ENCODE measurements around the gene NDUFB10.

The NDUFB10 gene

GRCh38 chr16:1916640-1916990, 42.7 kb upstream of the NDUFB10 start:
- Histone ChIP-seq H2AK5ac (ENCODE audit: low read length) (no peak overlapping the region), H3K79me1 (ENCODE audit: low read length) (no peaks in the 10 kb centered on the region), H3K14ac (ENCODE audit: low read length) (no peak overlapping the region), H4K12ac (ENCODE audit: low read depth, low read length) (no peak overlapping the region), H3K9ac (ENCODE audit: low read length) (no peak overlapping the region), H3K4me2 (ENCODE audit: low read length) (no peak overlapping the region), H3K27me3 (ENCODE audit: insufficient read depth, low read length) (peaks cover 56% of the 10 kb centered on the region), H2BK5ac (ENCODE audit: low read depth, low read length, poor library complexity) (no peak overlapping the region), H2BK120ac (ENCODE audit: insufficient read depth, low read length, poor library complexity) (no peak overlapping the region), H3K18ac (ENCODE audit: low read length) (no peak overlapping the region), H3K27ac (ENCODE audit: low read depth, low read length) (no peak overlapping the region), H2BK12ac (ENCODE audit: low read length) (no peak overlapping the region), H3K4me3 (ENCODE audit: low read depth, low read length) (no peak overlapping the region), H2AFZ (ENCODE audit: insufficient read depth, low read length, poor library complexity) (no peak overlapping the region), H3K9me3 (ENCODE audit: insufficient read depth, low read depth, low read length) (peaks cover 5% of the 10 kb centered on the region), H3K79me2 (ENCODE audit: control insufficient read depth, insufficient read depth, low read length, poor library complexity) (no peaks in the 10 kb centered on the region), H4K91ac (ENCODE audit: low read depth, low read length) (no peak overlapping the region), H4K8ac (ENCODE audit: low read depth, low read length) (no peak overlapping the region), H3K23ac (ENCODE audit: low read length) (no peak overlapping the region), H3K4me1 (ENCODE audit: control insufficient read depth in 1 of 2, insufficient read depth in 2 of 2, low read length in 2 of 2) (peaks cover 0 to 4% of the 10 kb centered on the region in 2 experiments), H3K36me3 (ENCODE audit: control insufficient read depth in 1 of 2, insufficient read depth in 2 of 2, low read length in 2 of 2) (no peaks in the 10 kb centered on the region), H3K4ac (ENCODE audit: low read depth, low read length) (no peak overlapping the region)
- WGBS (ENCODE audit: extremely low coverage, insufficient coverage, insufficient read length), result no CpG with 5 or more reads among the region's 5 CpGs
- DNase-seq, result no peak

DNA sequence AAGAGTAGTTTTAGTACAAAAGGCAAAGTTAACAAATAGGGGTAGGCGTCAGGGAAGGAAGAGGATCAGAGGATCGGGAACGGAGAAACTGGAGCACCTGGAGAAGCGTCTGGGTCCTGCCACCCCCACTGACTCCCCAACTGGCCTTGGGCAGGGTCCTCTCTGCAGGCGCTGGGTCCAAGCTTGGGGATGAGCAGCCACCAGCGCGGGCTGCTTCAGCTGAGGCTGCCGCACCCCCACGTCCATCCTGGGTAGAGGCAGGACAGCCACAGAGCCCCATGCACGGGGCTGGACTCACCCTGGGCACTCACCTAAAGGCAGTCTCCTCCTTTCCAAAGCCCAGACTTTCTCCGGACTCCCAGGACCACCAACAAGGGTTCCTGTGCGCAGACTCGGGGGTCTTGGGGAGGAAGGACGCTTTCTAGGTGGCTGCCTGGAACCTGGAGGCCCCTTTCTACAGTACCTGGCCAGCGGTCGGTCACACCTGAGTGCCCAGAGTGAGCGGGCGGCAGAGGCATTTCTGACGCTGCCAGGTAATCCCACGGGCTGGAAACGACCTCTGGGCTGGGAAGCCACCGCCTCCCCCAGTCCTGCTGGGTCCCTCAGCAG, 42.2 kb upstream of the NDUFB10 start:
- H3K23ac ChIP-seq (ENCODE audit: low read length), result no peak overlapping the region
- DNase-seq, result no peak
- no peak overlapping the region for H4K12ac ChIP-seq (ENCODE audit: low read depth, low read length)
- no peak overlapping the region for H3K4me2 ChIP-seq (ENCODE audit: low read length)
- no peak overlapping the region for H3K9ac ChIP-seq (ENCODE audit: low read length)
- no peak overlapping the region for H3K27ac ChIP-seq (ENCODE audit: low read depth, low read length)
- H3K4ac ChIP-seq (ENCODE audit: low read depth, low read length), result no peak overlapping the region
- no peak overlapping the region for H3K18ac ChIP-seq (ENCODE audit: low read length)
- peaks cover 0 to 4% of the 10 kb centered on the region in 2 experiments for H3K4me1 ChIP-seq (ENCODE audit: control insufficient read depth in 1 of 2, insufficient read depth in 2 of 2, low read length in 2 of 2)
- H2BK12ac ChIP-seq (ENCODE audit: low read length), result no peak overlapping the region
- no peak overlapping the region for H4K91ac ChIP-seq (ENCODE audit: low read depth, low read length)
- H3K4me3 ChIP-seq (ENCODE audit: low read depth, low read length), result no peak overlapping the region
- peaks cover 56% of the 10 kb centered on the region for H3K27me3 ChIP-seq (ENCODE audit: insufficient read depth, low read length)
- WGBS (ENCODE audit: extremely low coverage, insufficient coverage, insufficient read length), result no CpG with 5 or more reads among the region's 22 CpGs
- no peaks in the 10 kb centered on the region for H3K36me3 ChIP-seq (ENCODE audit: control insufficient read depth in 1 of 2, insufficient read depth in 2 of 2, low read length in 2 of 2)
- H4K8ac ChIP-seq (ENCODE audit: low read depth, low read length), result no peak overlapping the region
- H2AFZ ChIP-seq (ENCODE audit: insufficient read depth, low read length, poor library complexity), result no peak overlapping the region
- no peak overlapping the region for H2BK120ac ChIP-seq (ENCODE audit: insufficient read depth, low read length, poor library complexity)
- no peaks in the 10 kb centered on the region for H3K79me1 ChIP-seq (ENCODE audit: low read length)
- no peak overlapping the region for H2BK5ac ChIP-seq (ENCODE audit: low read depth, low read length, poor library complexity)
- no peaks in the 10 kb centered on the region for H3K79me2 ChIP-seq (ENCODE audit: control insufficient read depth, insufficient read depth, low read length, poor library complexity)
- no peak overlapping the region for H2AK5ac ChIP-seq (ENCODE audit: low read length)
- peaks cover 5% of the 10 kb centered on the region for H3K9me3 ChIP-seq (ENCODE audit: insufficient read depth, low read depth, low read length)
- no peak overlapping the region for H3K14ac ChIP-seq (ENCODE audit: low read length)

DNA sequence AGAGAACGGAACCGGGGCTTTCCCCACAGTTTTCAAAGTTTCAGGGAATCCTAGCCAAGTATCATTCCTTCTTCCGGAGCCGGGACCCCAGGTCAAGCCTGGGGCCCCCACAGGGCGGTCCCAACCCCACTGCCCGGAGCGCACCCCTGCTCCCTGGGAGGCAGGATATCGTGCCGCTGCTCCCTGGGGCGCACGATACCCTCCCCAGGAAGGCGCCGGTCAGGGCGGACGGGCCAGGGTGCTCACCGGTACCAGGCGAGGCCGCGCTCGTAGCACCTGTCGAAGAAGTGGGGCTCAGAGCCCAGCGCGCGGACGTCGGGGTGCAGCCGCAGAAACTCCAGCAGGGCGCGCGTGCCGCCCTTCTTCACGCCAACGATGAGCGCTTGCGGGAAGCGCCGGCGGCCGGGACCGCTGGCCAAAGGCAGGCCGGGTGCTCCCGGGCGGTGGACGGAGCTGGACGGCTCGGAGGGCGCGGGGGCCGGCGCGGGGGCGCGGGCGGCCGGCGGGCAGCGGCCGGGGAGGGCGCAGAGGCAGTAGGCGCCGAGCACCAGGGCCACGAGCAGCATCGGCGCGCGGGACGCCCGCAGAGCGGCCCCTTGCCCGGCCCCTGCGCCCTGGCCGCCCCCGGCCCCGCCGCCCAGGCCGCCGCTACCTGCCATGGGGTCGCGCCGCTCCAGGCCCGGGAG, 41.5 kb upstream of the NDUFB10 start:
- no peaks in the 10 kb centered on the region for H3K36me3 ChIP-seq (ENCODE audit: control insufficient read depth in 1 of 2, insufficient read depth in 2 of 2, low read length in 2 of 2)
- H2BK5ac ChIP-seq (ENCODE audit: low read depth, low read length, poor library complexity), result no peak overlapping the region
- no peak overlapping the region for H3K18ac ChIP-seq (ENCODE audit: low read length)
- no peaks in the 10 kb centered on the region for H3K79me2 ChIP-seq (ENCODE audit: control insufficient read depth, insufficient read depth, low read length, poor library complexity)
- no peak overlapping the region for H3K14ac ChIP-seq (ENCODE audit: low read length)
- H4K12ac ChIP-seq (ENCODE audit: low read depth, low read length), result no peak overlapping the region
- H3K9me3 ChIP-seq (ENCODE audit: insufficient read depth, low read depth, low read length), result peaks cover 5% of the 10 kb centered on the region
- no peak overlapping the region for H2AK5ac ChIP-seq (ENCODE audit: low read length)
- H2BK120ac ChIP-seq (ENCODE audit: insufficient read depth, low read length, poor library complexity), result no peak overlapping the region
- peaks cover 58% of the 10 kb centered on the region for H3K27me3 ChIP-seq (ENCODE audit: insufficient read depth, low read length)
- H3K4me3 ChIP-seq (ENCODE audit: low read depth, low read length), result no peak overlapping the region
- no CpG with 5 or more reads among the region's 81 CpGs for WGBS (ENCODE audit: extremely low coverage, insufficient coverage, insufficient read length)
- H3K4me2 ChIP-seq (ENCODE audit: low read length), result no peak overlapping the region
- no peak overlapping the region for H2BK12ac ChIP-seq (ENCODE audit: low read length)
- no peak overlapping the region for H3K23ac ChIP-seq (ENCODE audit: low read length)
- H3K4ac ChIP-seq (ENCODE audit: low read depth, low read length), result no peak overlapping the region
- no peaks in the 10 kb centered on the region for H3K79me1 ChIP-seq (ENCODE audit: low read length)
- DNase-seq, result no peak
- no peak overlapping the region for H3K9ac ChIP-seq (ENCODE audit: low read length)
- H3K4me1 ChIP-seq (ENCODE audit: control insufficient read depth in 1 of 2, insufficient read depth in 2 of 2, low read length in 2 of 2), result peaks cover 0 to 4% of the 10 kb centered on the region in 2 experiments
- no peak overlapping the region for H4K91ac ChIP-seq (ENCODE audit: low read depth, low read length)
- H3K27ac ChIP-seq (ENCODE audit: low read depth, low read length), result no peak overlapping the region
- H2AFZ ChIP-seq (ENCODE audit: insufficient read depth, low read length, poor library complexity), result no peak overlapping the region
- H4K8ac ChIP-seq (ENCODE audit: low read depth, low read length), result no peak overlapping the region

DNA sequence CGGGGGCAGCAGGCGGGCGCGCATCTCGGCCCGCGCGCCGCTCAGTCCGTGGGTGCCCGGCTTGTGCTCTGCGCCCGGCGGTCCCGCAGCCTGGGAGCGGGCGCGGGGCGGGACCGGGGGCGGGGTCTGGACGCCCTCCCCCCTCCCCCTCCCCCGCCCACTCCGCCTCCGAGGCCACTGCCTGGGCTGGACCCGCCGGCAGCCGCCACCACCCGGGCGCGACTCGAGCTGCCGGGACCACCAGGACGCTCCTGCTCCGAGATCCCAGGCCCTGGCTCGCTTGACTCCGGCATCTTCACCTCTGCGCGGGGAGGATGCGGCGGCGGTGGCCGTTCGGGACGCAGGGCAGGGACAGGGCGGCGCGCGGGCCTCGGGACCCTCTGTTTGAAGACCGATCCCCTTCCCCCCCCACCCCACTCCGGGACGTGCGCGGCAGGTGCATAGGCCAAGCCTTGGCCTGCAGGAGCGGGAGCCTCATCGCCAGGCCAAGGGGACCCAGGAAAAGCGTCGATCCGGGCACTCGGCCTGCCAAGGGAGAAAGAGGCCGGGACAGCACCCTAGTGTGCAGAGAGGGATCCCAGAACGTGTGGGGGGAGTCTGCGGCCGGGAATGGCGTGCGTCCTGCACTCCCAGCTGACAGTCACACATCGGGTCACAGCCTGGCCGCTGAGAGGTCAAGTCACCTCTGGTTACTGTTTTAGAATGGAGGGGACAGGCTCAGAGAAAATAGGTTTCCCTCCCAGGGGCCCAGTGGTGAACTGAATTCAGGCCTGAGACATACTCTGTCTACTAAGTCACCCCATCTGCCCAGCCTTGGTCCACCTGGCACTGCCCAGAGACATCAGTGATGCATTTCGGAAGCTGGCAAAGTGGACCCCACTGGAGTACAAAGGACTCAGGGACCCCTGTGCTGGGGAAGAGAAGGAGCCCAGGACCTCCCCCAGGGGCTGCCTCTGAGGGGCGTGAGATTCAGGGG, 40.7 kb upstream of the NDUFB10 start, which contains the start of gene HS3ST6:
HS3ST6 (minus strand) TSS at position 65 of the 976 bp plus-strand sequence. CDS start 92 bp downstream, outside the sequence.
- H3K9me3 ChIP-seq (ENCODE audit: insufficient read depth, low read depth, low read length), result peaks cover 5% of the 10 kb centered on the region
- no peak within 1 kb of the TSS for H3K18ac ChIP-seq (ENCODE audit: low read length)

More for the DNA sequence above, 40.7 kb upstream of the NDUFB10 start, which contains the start of gene HS3ST6:
- no peak within 1 kb of the TSS for H4K91ac ChIP-seq (ENCODE audit: low read depth, low read length)
- DNase-seq, result peak in 1 of 2 donors; percentile 32
- H3K79me2 ChIP-seq (ENCODE audit: control insufficient read depth, insufficient read depth, low read length, poor library complexity), result no peaks in the 10 kb centered on the region
- no peak within 1 kb of the TSS for H2AFZ ChIP-seq (ENCODE audit: insufficient read depth, low read length, poor library complexity)
- no peak within 1 kb of the TSS for H3K4ac ChIP-seq (ENCODE audit: low read depth, low read length)
- peaks cover 65% of the 10 kb centered on the region for H3K27me3 ChIP-seq (ENCODE audit: insufficient read depth, low read length)
- WGBS (ENCODE audit: extremely low coverage, insufficient coverage, insufficient read length), result no CpG with 5 or more reads among the region's 71 CpGs
- no peaks in the 10 kb centered on the region for H3K36me3 ChIP-seq (ENCODE audit: control insufficient read depth in 1 of 2, insufficient read depth in 2 of 2, low read length in 2 of 2)
- no peak within 1 kb of the TSS for H3K23ac ChIP-seq (ENCODE audit: low read length)
- H3K14ac ChIP-seq (ENCODE audit: low read length), result no peak within 1 kb of the TSS
- no peak within 1 kb of the TSS for H2BK5ac ChIP-seq (ENCODE audit: low read depth, low read length, poor library complexity)
- no peak within 1 kb of the TSS for H2BK120ac ChIP-seq (ENCODE audit: insufficient read depth, low read length, poor library complexity)
- H2BK12ac ChIP-seq (ENCODE audit: low read length), result no peak within 1 kb of the TSS
- H3K4me3 ChIP-seq (ENCODE audit: low read depth, low read length), result no peak within 1 kb of the TSS
- no peaks in the 10 kb centered on the region for H3K79me1 ChIP-seq (ENCODE audit: low read length)
- H4K8ac ChIP-seq (ENCODE audit: low read depth, low read length), result no peak within 1 kb of the TSS
- H2AK5ac ChIP-seq (ENCODE audit: low read length), result no peak within 1 kb of the TSS
- H3K27ac ChIP-seq (ENCODE audit: low read depth, low read length), result no peak within 1 kb of the TSS
- no peak within 1 kb of the TSS for H3K4me2 ChIP-seq (ENCODE audit: low read length)
- H4K12ac ChIP-seq (ENCODE audit: low read depth, low read length), result no peak within 1 kb of the TSS
- H3K4me1 ChIP-seq (ENCODE audit: control insufficient read depth in 1 of 2, insufficient read depth in 2 of 2, low read length in 2 of 2), result peaks cover 0 to 4% of the 10 kb centered on the region in 2 experiments
- H3K9ac ChIP-seq (ENCODE audit: low read length), result no peak within 1 kb of the TSS
